NT2/D1 (cell line): ENCODE results near the gene SYNJ1.

ENCODE experiments used
- SUZ12 ChIP-seq: IDR thresholded peaks from 2 replicates; pipeline ENCODE4 v1.6.1; 2011; ENCODE audit not compliant: insufficient read length, insufficient read depth; ENCODE audit errors: extremely low read depth
- YY1 ChIP-seq: IDR thresholded peaks from 2 replicates; pipeline ENCODE4 v1.6.1; 2011; ENCODE audit not compliant: insufficient read length, insufficient read depth
- ZNF274 ChIP-seq: IDR thresholded peaks from 2 replicates; pipeline ENCODE4 v1.6.1; 2011; ENCODE audit warnings: mild to moderate bottlenecking, low read depth, low read length

GRCh38 chr21:32666258-32666657 lies 61.6 kb downstream of the SYNJ1 start:
- TF ChIP-seq ZNF274 (no peak), SUZ12 (no peak), YY1 (no peak)
